ENCODE measurements around the gene CLDN2.
A peak's percentile ranks its signal among the peaks of the same experiment; 100 is the strongest.

CLDN2 gene

DNA sequence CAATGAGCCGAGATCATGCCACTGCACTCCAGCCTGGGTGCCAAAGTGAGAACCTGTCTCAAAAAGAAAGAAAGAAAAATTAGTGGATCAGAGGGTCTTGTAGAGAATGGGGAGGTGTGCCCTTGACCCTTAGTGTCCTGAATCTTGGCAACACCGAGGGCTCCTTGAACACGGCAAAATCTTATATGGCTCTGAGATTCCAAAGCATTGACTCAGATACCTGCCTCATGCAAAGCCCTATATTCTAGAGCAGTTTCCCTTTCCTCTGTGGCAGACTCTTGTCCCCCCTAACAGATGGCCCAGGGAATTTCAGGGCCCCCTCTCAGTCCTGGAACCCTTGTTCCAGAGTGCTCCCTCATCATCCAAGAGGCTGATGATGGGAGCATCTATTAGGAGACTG, 6.8 kb downstream of the CLDN2 start:
- DNase-seq, result no peak

DNA sequence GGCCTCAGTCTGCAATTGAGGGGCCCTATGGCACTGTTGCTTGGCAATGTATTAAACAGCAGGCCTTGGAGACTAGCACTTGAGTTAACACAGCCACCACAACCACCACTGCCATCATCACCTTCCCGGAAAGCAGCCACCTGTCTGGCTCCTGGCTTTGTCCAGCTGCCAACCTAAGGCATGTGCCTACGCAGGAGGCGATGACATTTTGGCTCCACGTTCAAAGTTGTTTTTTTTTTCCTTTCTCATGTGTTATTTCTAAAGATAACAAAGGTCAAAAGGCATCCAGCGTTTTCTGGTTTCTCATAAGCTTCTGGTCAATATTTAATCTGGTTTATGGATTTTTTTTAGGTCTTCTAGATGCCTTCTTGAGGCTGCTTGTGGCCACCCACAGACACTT, 7.5 kb downstream of the CLDN2 start:
- DNase-seq, result no peak

DNA sequence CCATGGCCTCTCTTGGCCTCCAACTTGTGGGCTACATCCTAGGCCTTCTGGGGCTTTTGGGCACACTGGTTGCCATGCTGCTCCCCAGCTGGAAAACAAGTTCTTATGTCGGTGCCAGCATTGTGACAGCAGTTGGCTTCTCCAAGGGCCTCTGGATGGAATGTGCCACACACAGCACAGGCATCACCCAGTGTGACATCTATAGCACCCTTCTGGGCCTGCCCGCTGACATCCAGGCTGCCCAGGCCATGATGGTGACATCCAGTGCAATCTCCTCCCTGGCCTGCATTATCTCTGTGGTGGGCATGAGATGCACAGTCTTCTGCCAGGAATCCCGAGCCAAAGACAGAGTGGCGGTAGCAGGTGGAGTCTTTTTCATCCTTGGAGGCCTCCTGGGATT, 8.0 kb downstream of the CLDN2 start:
- DNase-seq, result no peak

DNA sequence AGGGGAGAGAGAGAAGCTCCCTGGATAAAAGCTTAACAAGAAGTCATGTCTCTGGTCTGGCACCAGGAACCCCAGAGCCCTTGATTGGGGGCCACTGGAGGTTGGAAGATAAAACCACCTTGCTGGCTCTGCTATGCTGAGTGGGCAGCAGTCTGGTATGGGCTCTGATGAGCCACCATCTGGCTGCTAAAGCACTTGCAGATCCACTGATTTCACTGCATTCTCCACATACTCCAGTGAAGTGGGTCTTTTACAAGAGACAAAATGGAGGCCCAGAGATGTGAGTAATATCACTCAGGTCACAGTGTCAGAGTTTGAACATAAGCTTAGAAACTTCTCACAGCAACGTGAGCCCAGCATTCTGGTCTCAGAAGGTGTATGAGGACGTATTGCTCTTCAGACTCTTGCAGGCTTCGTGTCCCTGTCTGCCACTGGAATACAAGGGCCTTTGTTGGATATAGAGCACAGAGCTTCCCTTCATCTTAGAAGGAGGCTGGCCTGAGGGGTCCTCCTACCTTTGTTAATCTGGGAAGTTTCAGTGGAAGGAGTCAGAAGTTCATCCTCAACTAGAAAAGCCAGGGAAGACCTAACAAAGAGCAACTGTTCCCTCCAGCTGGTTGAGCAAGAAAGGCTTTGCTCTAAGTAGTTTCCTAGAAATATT, 11.8 kb downstream of the CLDN2 start:
- DNase-seq, result no peak

DNA sequence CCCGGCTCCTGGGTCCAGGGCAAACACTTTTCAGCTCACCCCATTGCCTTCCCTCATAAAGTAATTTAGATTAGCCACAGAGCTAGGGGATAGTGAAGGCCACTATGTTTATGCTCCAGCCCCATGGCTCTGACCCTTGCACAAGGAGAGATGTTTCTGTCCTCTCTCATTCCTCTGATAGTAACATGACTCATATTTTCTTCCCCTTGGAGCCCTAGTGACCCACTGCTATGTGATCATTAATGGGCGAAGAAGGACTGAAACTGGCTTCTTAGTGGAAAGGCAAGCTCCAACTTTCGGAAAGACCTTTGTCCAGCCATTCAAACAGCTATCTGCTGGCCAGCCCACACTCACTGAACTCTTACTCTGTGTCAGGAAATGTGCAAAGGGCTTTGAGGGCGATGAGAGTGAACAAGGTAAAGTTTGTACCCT, 12.3 kb downstream of the CLDN2 start:
- no peak for DNase-seq

- no peak for DNase-seq
Observed at GRCh38 chrX:106932960-106933537, 12.8 kb downstream of the CLDN2 start.

GRCh38 chrX:106933538-106933961, 13.3 kb downstream of the CLDN2 start:
- no peak for DNase-seq

- no peak for DNase-seq
Observed at GRCh38 chrX:106935175-106935574, 15.0 kb downstream of the CLDN2 start.

DNA sequence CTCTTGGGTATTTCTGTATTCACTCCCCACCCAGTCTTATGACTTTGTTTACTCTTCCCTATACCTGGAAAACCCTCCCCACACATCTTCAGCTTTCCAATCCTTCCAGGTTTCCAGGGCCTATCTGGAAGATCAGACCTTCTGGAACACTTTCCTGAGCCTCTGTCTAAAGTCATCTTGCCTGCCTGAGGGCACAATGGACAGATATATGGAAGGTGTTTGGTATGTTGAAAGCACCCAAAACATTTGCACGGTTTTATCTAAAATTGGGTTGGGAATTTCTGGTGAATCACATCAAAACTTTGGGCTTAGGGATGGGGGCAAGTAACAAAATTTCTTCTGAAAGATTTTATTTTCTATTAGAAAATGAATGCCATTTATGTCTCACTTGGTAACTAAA, 16.0 kb downstream of the CLDN2 start:
- DNase-seq, result no peak

GRCh38 chrX:106939566-106939965, 19.4 kb downstream of the CLDN2 start:
- DNase-seq, result no peak

DNA sequence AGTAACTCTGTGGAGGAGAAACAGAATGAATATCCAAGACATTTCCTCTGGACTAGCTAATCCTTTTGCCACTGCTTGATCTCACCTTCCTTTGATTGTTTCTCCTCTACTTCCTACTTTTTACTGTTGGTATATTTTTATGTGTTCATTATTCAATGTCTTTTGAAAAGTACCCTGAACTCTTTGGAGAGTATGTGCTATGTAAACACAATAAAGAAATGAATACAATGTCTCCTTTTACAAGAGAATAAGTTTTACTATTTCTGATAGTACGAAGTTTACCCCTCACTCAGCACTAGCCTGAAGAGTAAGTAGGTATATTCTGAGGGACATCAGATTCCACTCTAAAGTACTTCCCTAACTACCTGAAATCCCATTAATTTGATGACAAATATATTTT, 19.9 kb downstream of the CLDN2 start:
- no peak for DNase-seq

DNA sequence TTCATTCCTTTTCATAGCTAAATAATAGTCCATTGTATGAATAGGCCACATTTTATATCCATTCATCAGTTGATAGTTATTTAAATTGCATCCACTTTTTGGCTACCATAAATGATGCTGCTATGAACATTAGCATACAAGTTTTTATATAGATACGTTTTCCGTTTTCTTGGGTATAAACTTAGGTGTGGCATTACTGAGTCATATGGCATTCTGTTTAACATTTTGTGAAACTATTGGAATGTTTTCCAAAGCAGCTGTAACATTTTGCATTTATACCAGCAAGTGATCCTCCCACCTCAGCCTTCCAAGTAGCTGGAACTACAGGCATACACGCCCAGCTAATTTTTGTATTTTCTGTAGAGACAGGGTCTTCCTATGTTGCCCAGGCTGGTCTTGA, 26.3 kb downstream of the CLDN2 start:
- DNase-seq, result no peak

DNA sequence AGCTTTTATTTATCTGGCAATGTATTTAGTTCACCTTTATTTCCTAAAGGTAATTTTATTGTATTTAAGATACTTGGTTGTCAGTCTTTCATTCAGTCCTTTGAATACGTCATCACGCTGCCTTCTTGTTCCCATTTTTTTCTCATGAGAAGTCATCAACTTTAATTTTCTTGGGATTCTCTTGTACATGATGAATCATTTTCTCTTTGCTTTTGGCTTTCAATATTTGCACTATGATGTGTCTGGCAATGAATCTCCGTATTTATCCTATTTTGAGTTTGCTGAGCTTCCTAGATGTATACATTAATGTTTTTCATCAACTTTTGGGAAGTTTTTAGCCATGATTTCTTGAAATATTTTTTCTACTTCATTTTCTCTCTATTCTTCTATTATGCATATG, 28.4 kb downstream of the CLDN2 start:
- DNase-seq, result no peak

- no peak for DNase-seq
Observed at GRCh38 chrX:106949366-106949765, 29.2 kb downstream of the CLDN2 start.

DNA sequence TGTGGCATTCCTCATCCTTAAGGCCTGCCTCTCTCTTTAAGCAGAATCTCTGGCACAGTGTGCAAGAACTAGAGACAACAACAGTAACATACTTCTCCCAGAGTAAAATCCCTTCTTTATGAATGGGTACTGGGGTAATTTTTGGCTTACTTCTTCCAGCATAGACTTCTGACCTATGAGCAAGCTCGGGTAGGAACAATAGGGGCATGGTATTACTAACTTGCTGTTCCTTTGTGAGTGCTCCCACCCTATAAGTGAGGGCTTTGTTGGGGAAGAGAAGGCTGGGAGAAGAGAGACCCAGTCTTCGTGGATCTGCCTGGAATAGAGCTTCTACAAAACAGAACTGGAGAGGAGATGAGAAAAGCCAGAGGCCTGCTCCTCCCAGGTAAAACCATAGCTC, 30.2 kb downstream of the CLDN2 start:
- DNase-seq, result no peak

GRCh38 chrX:106951230-106951629, 31.0 kb downstream of the CLDN2 start:
- DNase-seq, result no peak

DNA sequence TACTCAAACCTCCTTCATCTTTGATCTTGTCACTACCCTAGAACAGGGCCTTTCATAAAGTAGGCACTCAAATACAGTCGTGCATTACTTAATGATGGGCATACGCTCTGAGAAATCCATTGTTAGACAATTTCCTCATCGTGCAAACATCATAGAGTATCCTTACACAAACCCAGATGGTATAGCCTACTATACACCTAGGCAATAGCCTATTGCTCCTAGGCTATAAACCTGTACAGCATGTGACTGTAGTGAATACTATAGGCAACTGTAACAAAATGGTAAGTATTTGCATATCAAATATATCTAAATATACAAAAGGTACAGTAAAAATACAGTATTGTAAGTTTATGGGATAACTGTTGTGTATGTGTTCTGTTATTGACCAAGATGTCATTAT, 31.9 kb downstream of the CLDN2 start:
- no peak for DNase-seq

DNA sequence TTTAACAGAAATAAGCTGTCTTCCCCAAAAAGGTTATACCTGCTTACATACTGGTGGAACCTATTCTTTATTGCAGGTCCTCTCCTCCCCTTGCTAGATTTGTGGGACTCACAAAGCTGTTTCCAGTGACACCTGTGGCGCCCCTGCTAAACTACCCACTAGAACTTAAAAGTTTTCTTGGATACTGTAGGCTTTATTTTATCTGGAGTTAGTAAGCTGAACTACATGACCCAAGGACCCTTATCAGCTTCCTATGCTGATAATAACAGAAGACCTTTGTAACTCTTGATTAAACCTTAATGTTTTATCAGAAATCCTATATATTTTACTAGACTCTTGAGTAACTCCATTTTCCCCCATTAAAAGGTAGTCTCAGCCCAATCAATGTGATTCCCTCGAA, 32.3 kb downstream of the CLDN2 start:
- no peak for DNase-seq

DNA sequence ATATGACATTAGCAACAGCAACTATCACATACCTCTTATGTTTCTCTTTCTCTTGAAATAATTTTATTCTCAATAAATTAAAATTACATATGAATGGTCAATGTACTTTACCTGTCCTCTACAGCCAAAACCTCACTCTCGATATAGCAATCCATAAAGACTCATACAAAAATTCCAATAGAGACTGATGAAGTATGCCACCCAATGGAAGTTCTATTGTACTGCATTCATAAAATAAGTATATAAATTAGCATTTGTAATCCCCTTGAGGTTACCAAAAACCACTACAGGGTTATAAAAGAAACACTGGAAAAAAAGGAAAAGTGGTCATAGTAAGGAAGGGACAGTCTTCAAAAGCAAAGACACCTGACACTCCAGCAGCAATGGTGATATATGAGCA, 32.8 kb downstream of the CLDN2 start:
- no peak for DNase-seq

DNA sequence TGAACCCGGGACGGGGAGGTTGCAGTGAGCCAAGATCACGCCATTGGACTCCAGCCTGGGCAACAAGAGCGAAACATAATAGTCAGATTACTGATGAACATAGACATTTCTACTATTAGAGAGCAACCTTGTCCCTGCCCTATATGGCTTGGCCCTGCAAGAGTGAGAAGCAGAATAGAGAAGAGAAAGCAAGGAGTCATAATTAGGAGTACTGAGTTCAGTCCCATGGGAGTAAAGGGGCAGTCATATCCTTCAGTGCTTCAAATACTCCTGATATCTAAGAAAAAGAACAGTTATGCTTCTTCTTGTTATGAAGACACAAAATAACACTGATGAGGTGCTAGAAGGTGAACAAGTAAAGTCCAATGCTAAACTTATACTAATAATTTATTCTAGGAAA, 33.8 kb downstream of the CLDN2 start:
- DNase-seq, result no peak

DNA sequence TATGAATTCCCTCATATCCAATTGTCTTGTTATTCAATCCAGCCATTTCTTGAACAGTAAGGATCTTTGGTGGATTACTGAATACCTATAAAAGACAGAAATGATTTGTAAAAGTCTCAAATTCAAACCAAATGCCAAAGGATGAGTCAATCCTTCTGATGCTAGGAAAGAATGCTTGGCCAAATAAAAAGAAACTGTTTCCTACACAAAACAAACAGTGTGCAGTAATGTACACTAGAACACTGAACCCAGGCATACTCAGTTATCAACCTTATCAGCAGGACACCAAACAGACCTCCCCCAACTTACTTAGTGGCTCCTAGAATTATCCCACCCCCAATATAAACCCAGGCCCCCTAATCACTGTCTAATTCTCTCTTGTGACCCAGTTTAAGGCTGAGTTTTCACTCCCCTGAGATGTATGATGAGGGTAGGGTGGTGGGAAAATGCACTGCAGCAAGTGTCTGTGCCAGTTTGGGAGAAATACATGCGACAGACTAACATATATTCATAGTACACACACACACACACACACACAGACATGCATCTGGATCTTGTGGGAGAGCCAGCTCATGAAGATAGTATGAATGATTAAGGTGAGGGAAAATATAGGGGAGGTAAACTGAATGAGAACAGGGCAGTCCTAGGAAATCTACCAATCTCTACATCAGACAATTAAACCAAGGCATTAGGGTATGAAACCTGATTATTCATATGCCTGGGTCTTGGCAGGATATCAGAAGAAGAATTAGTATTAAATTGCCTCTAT, 35.0 kb downstream of the CLDN2 start:
- DNase-seq, result peak; percentile 39

- DNase-seq, result peak; percentile 27
Observed at GRCh38 chrX:106957856-106958255, 37.7 kb downstream of the CLDN2 start.

DNA sequence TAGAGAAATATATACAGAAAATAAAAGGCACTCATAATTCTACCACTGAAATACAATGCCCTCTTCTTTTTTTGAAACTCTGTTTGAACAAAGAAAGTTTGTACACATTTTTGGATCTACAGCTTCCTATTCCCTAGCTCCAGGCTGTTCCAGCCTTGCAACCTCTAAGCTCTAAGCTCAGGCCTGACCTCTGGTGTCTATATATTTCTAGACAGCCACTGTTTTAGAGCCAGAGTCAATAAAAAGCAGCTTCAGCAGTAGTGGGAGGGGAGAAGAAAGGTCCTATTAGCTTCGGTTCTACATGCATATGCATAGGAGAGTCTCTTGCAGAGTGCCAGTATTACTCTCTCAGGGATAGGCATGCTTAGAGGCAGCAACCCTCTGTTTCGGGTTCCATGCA, 39.7 kb downstream of the CLDN2 start:
- peak; percentile 22 for DNase-seq

GRCh38 chrX:106963111-106963510, 42.9 kb downstream of the CLDN2 start:
- peak; percentile 49 for DNase-seq
